ENCODE data around the gene RFNG. TPM values are rescaled to one million over a fixed set of nuclear protein-coding genes. Genes with fewer than 3 reads are reported as not detected.

Gene RFNG
- total and polyA plus RNA-seq, 8 donors = 12.5 to 66.5 (median 27.1) TPM

DNA sequence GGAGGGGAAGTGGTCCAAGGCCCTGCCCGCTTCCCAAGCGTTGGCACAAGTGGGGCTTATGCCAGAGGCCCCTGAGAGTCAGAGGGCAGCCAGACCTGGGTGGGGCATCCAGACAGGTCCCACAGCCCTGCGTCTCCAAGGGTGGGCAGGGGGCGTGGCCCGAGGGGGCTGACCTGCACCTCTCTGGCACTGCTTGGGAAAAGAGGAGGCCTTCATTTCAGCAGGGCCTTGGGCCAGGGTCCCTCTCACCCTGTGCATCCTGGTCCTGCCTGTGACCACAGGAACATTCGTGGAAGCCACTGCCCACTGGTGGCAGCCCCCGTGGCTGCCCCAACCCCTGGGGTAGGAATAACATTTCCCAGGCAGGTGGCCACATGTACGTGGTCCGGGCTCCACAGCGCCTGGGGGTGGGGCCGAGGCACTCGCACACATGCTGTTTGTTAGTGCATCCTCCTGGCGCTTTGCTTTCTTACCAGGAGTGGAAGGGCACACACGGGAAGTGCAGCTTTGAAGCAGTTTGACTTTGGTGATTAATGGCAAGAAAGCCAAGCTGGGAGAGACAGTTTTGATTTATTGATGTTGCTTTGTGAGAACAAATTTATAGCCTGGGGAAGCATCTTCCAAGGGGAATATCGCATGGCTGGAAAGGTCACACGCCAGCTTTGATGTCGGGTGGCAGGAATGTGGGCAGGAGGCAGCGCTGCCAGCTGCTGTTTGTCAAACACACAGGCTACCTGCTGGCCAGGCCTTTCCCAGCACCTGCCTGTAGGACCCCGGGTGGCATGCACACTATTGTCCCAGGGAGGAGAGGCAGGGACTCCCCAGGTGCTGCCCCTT, 33.2 kb downstream of the RFNG start:
- intact Hi-C loops (cut with DNase I; ENCODE audit: low total_unique reads) = loop anchor here (5.0 kb wide), 1 partner anchor 56 kb away; the partner anchor contains the start of gene NOTUM
- peak in 1 of 2 donors; percentile 70 for DNase-seq
- H3K4me3 ChIP-seq = no peak overlapping the region
- TF ChIP-seq EP300 (IDR thresholded peaks at IDR 0.05) (no peak), POLR2AphosphoS5 (IDR thresholded peaks at IDR 0.05) (no peak), CTCF (IDR thresholded peaks at IDR 0.05) (no peak), POLR2A (IDR thresholded peaks at IDR 0.05) (no peak)
- H3K4me1 ChIP-seq = peaks cover 29 to 55% (median 51%) of the 10 kb centered on the region in 4 donors
- H3K36me3 ChIP-seq = peaks cover 0 to 23% (median 15%) of the 10 kb centered on the region in 4 donors
- no peaks in the 10 kb centered on the region for H3K9me3 ChIP-seq
- H3K27ac ChIP-seq = peak overlapping the region in 1 of 5 donors; percentile 12
- H3K27me3 ChIP-seq = no peaks in the 10 kb centered on the region
- 42 to 61% (median 57%) methylated on average over 12 to 19 of the region's 19 CpGs for WGBS, 5 donors

GRCh38 chr17:82017612-82018151, 33.9 kb downstream of the RFNG start:
- no peak for TF ChIP-seq EP300 (IDR thresholded peaks at IDR 0.05)
- TF ChIP-seq POLR2A (IDR thresholded peaks at IDR 0.05) = no peak
- no peak for DNase-seq
- Histone ChIP-seq H3K27me3 (no peaks in the 10 kb centered on the region), H3K9me3 (no peaks in the 10 kb centered on the region), H3K4me3 (no peak overlapping the region), H3K36me3 (peaks cover 0 to 23% (median 18%) of the 10 kb centered on the region in 4 donors), H3K4me1 (peaks cover 29 to 61% (median 50%) of the 10 kb centered on the region in 4 donors), H3K27ac (peak overlapping the region in 1 of 5 donors; percentile 12)
- intact Hi-C loops (cut with DNase I; ENCODE audit: low total_unique reads) = loop anchor here (5.0 kb wide), 1 partner anchor 55 kb away; the partner anchor contains the start of gene NOTUM
- 0 to 79% (median 57%) methylated on average over 1 to 13 of the region's 13 CpGs for WGBS, 5 donors

- TF ChIP-seq POLR2AphosphoS5 (IDR thresholded peaks at IDR 0.05) (no peak), CTCF (IDR thresholded peaks at IDR 0.05) (no peak)
- 62 to 85% (median 83%) methylated on average over 8 to 24 of the region's 24 CpGs for WGBS, 5 donors
- Histone ChIP-seq H3K27ac (no peak overlapping the region), H3K4me1 (peaks cover 26 to 55% (median 47%) of the 10 kb centered on the region in 4 donors), H3K9me3 (no peaks in the 10 kb centered on the region), H3K27me3 (no peaks in the 10 kb centered on the region), H3K4me3 (no peak overlapping the region), H3K36me3 (peaks cover 0 to 30% (median 23%) of the 10 kb centered on the region in 4 donors)
- intact Hi-C loops (cut with DNase I; ENCODE audit: low total_unique reads) = loop anchor here (5.0 kb wide), 1 partner anchor 55 kb away; the partner anchor contains the start of gene NOTUM
- no peak for DNase-seq
Measured at GRCh38 chr17:82016875-82017459, 34.6 kb downstream of the RFNG start.

GRCh38 chr17:82016061-82016874, 35.3 kb downstream of the RFNG start:
- Histone ChIP-seq H3K4me3 (no peak overlapping the region), H3K36me3 (peaks cover 0 to 37% (median 30%) of the 10 kb centered on the region in 4 donors), H3K27ac (no peak overlapping the region), H3K9me3 (no peaks in the 10 kb centered on the region), H3K27me3 (no peaks in the 10 kb centered on the region), H3K4me1 (peaks cover 19 to 48% (median 40%) of the 10 kb centered on the region in 4 donors)
- intact Hi-C loops (cut with DNase I; ENCODE audit: low total_unique reads) = loop anchor here (5.0 kb wide), 1 partner anchor 54 kb away; the partner anchor contains the start of gene NOTUM
- no peak for DNase-seq
- WGBS, 5 donors = 88 to 91% (median 90%) methylated on average over 8 to 28 of the region's 28 CpGs
- TF ChIP-seq POLR2A (IDR thresholded peaks at IDR 0.05) = no peak
- TF ChIP-seq CTCF (IDR thresholded peaks at IDR 0.05) = no peak
- no peak for TF ChIP-seq EP300 (IDR thresholded peaks at IDR 0.05)
- TF ChIP-seq POLR2AphosphoS5 (IDR thresholded peaks at IDR 0.05) = no peak
